SK-N-SH (cell line): ENCODE measurements around the gene TNN. TPM values are rescaled to one million over a fixed set of nuclear protein-coding genes. Genes with fewer than 3 reads are reported as not detected.
A peak's percentile ranks its signal among the peaks of the same experiment; 100 is the strongest.

Experiments used
- CTCF ChIA-PET: fragments of 300-600, 350-600 bp; formaldehyde crosslinking; extraction: SDS; loops from one replicate; lab custom pipeline; 2021; lab: Yijun Ruan, JAX
- POLR2A ChIA-PET: fragments of 350-600 bp; sonication (Branson Sonifier 250); formaldehyde crosslinking; extraction: SDS; loops from one replicate; lab custom pipeline; 2020; ENCODE audit warnings: antibody characterized with exemption, inconsistent platforms; lab: Yijun Ruan, JAX
- DNase-seq: peaks from one replicate; pipeline ENCODE4 v3.0.0; 2012
- H2AFZ ChIP-seq: fragments of 200-600 bp; sonication (generic); 2 replicates; pipeline ENCODE4 v1.8.1; 2016; ENCODE audit warnings: antibody characterized with exemption, mild to moderate bottlenecking, low read depth
- H3F3A ChIP-seq: fragments of 200-600 bp; sonication (generic); replicated peaks from 2 replicates; pipeline ENCODE3; 2016; ENCODE audit warnings: antibody characterized with exemption, mild to moderate bottlenecking; ENCODE audit not compliant: insufficient read depth
- H3K27ac ChIP-seq, 2 experiments: fragments of 200-500 bp in 1 of 2; fragments of 200-600 bp in 1 of 2; sonication (Bioruptor generic) in 1 of 2; sonication (generic), shearing (Covaris generic) in 1 of 2; 2 replicates each; pipeline versions ENCODE4 v1.5.1 to v1.6.1; 2014 to 2016; ENCODE audit warnings: low read depth in 2 of 2, inconsistent platforms in 1 of 2, low read length in 1 of 2, mild to moderate bottlenecking in 1 of 2, mixed read lengths in 1 of 2
- H3K27me3 ChIP-seq: fragments of 200-600 bp; sonication (generic), shearing (Covaris generic); 2 replicates; pipeline ENCODE4 v1.6.1; 2016; ENCODE audit warnings: mixed run types; ENCODE audit not compliant: insufficient read depth
- H3K36me3 ChIP-seq, 2 experiments: fragments of 200-500 bp in 1 of 2; fragments of 200-600 bp in 1 of 2; sonication (Bioruptor generic) in 1 of 2; sonication (generic) in 1 of 2; replicated peaks in 1 of 2; 2 replicates each; pipeline versions ENCODE3 to v1.5.1; 2014 to 2016; ENCODE audit warnings: low read length in 1 of 2, mild to moderate bottlenecking in 1 of 2; ENCODE audit not compliant: insufficient read depth in 2 of 2, control insufficient read depth in 1 of 2
- H3K4me1 ChIP-seq, 2 experiments: fragments of 200-500 bp in 1 of 2; fragments of 200-600 bp in 1 of 2; sonication (Bioruptor generic) in 1 of 2; sonication (generic), shearing (Covaris generic) in 1 of 2; 2 replicates each; pipeline versions ENCODE4 v1.5.1 to v1.6.1; 2014 to 2016; ENCODE audit warnings: low read depth in 1 of 2, low read length in 1 of 2, mixed run types in 1 of 2; ENCODE audit not compliant: insufficient read depth in 2 of 2, control insufficient read depth in 1 of 2
- H3K4me2 ChIP-seq: fragments of 200-600 bp; sonication (generic), shearing (Covaris generic); 2 replicates; pipeline ENCODE4 v1.6.1; 2017; ENCODE audit warnings: mixed run types
- H3K4me3 ChIP-seq, 2 experiments: fragments of 200-500 bp in 1 of 2; fragments of 200-600 bp in 1 of 2; sonication (Bioruptor generic) in 1 of 2; sonication (generic), shearing (Covaris generic) in 1 of 2; 2 replicates each; pipeline versions ENCODE4 v1.5.1 to v1.8.1; 2014 to 2016; ENCODE audit warnings: low read depth in 2 of 2, inconsistent platforms in 1 of 2, low read length in 1 of 2, mild to moderate bottlenecking in 1 of 2, mixed read lengths in 1 of 2, moderate library complexity in 1 of 2
- H3K79me2 ChIP-seq: fragments of 200-600 bp; sonication (generic); 2 replicates; pipeline ENCODE4 v1.8.1; 2017; ENCODE audit warnings: mild to moderate bottlenecking; ENCODE audit not compliant: insufficient read depth
- H3K9ac ChIP-seq: fragments of 200-600 bp; sonication (generic); 2 replicates; pipeline ENCODE4 v1.6.1; 2017; ENCODE audit warnings: mixed run types
- H3K9me2 ChIP-seq: fragments of 200-600 bp; sonication (generic); 2 replicates; pipeline ENCODE4 v1.6.1; 2017; ENCODE audit warnings: mixed run types
- H3K9me3 ChIP-seq: fragments of 200-600 bp; sonication (generic); 2 replicates; pipeline ENCODE4 v1.6.1; 2017; ENCODE audit warnings: mixed run types, mild to moderate bottlenecking, moderate library complexity
- H4K20me1 ChIP-seq: fragments of 200-600 bp; sonication (generic); 2 replicates; pipeline ENCODE4 v1.6.1; 2017; ENCODE audit warnings: mild to moderate bottlenecking, mixed run types; ENCODE audit not compliant: insufficient read depth
- CHD2 ChIP-seq: fragments of 150-350 bp; IDR thresholded peaks from 2 replicates; pipeline ENCODE4 v1.6.1; 2018; ENCODE audit warnings: low read length; ENCODE audit not compliant: partially characterized antibody
- ELF1 ChIP-seq: IDR thresholded peaks from 2 replicates; pipeline ENCODE4 v1.4.0; 2012
- EP300 ChIP-seq, 2 experiments: IDR thresholded peaks; 2 replicates each; pipeline versions ENCODE4 v1.4.0 to v1.6.1; 2012; ENCODE audit warnings: borderline replicate concordance in 1 of 2, low read depth in 1 of 2, low read length in 1 of 2
- EZH2phosphoT487 ChIP-seq: fragments of 200-600 bp; sonication (generic); IDR thresholded peaks from 2 replicates; pipeline ENCODE4 v1.6.1; 2017; ENCODE audit warnings: low read depth, mixed run types, mild to moderate bottlenecking, antibody characterized with exemption, moderate library complexity, borderline replicate concordance
- FOSL2 ChIP-seq: IDR thresholded peaks from 2 replicates; pipeline ENCODE4 v1.4.0; 2012; ENCODE audit warnings: low read depth, mild to moderate bottlenecking, moderate library complexity, borderline replicate concordance
- FOXJ3 ChIP-seq: sonication (generic); formaldehyde crosslinking; IDR thresholded peaks from 2 replicates; pipeline ENCODE4 v1.5.1; 2020; ENCODE audit warnings: mild to moderate bottlenecking, missing genetic modification reagents
- FOXM1 ChIP-seq: IDR thresholded peaks from 2 replicates; pipeline ENCODE4 v1.4.0; 2012; ENCODE audit warnings: low read depth, mild to moderate bottlenecking
- GATA2 ChIP-seq: sonication (generic); formaldehyde crosslinking; IDR thresholded peaks from 2 replicates; pipeline ENCODE4 v1.5.0; 2020; ENCODE audit warnings: mild to moderate bottlenecking, missing genetic modification reagents
- JUND ChIP-seq: IDR thresholded peaks from 2 replicates; pipeline ENCODE4 v1.4.0; 2012
- NFIC ChIP-seq: IDR thresholded peaks from 2 replicates; pipeline ENCODE4 v1.4.0; 2012; ENCODE audit warnings: borderline replicate concordance
- NRF1 ChIP-seq: IDR thresholded peaks from 2 replicates; pipeline ENCODE4 v1.6.1; 2012; ENCODE audit warnings: low read depth, mild to moderate bottlenecking, low read length
- RAD21 ChIP-seq: IDR thresholded peaks from 2 replicates; pipeline ENCODE4 v1.6.1; 2012; ENCODE audit warnings: mild to moderate bottlenecking, low read length
- RCOR1 ChIP-seq: fragments of 150-350 bp; IDR thresholded peaks from 2 replicates; pipeline ENCODE4 v1.6.1; 2017; ENCODE audit warnings: antibody characterized with exemption, low read length
- SIN3A ChIP-seq: IDR thresholded peaks from 2 replicates; pipeline ENCODE4 v1.6.1; 2012; ENCODE audit warnings: low read depth, mild to moderate bottlenecking, low read length, moderate library complexity, borderline replicate concordance
- TCF12 ChIP-seq: IDR thresholded peaks from 2 replicates; pipeline ENCODE4 v1.4.0; 2012
- YY1 ChIP-seq: IDR thresholded peaks from 2 replicates; pipeline ENCODE4 v1.4.0; 2012; ENCODE audit warnings: low read depth, mild to moderate bottlenecking
- WGBS: methylation state at CpG from one replicate; pipeline ENCODE4 v1.1.6; 2017; ENCODE audit warnings: low lambda C conversion rate; 5-methylcytosine and 5-hydroxymethylcytosine counted together
- polyA plus RNA-seq, 3 experiments: library from polyadenylated mRNA; depleted of rRNA; stranded (reverse); fragments of >200 nt; gene quantifications; 2 replicates each; pipeline ENCODE4 v1.2.3, GENCODE V29; 2012
- TF ChIP-seq, protein P1 (sequence below): IDR thresholded peaks from 2 replicates; pipeline ENCODE4 v1.4.0; 2012; ENCODE audit warnings: low read depth, borderline replicate concordance
- TF ChIP-seq, protein P2 (sequence below): fragments of 150-350 bp; IDR thresholded peaks from 2 replicates; pipeline ENCODE4 v1.6.1; 2016; ENCODE audit warnings: mild to moderate bottlenecking, low read depth, low read length

TNN gene
- polyA plus RNA-seq, 1 of the 3 experiments (the other 2 are of a cell fraction) = not detected

GRCh38 chr1:175088525-175088951 is 20.9 kb downstream of the TNN start:
- Histone ChIP-seq H3K9me3 (no peaks in the 10 kb centered on the region), H3K79me2 (no peaks in the 10 kb centered on the region)

GRCh38 chr1:175089136-175089718 is 21.6 kb downstream of the TNN start:
- no peak for DNase-seq
- no peaks in the 10 kb centered on the region for H3K79me2 ChIP-seq
- no peaks in the 10 kb centered on the region for H3F3A ChIP-seq
- WGBS = 32% methylated on average over 7 of the region's 7 CpGs
- POLR2A ChIA-PET = interaction anchor here (1.1 kb wide), 1 partner anchor 66 kb away, joined by 3 read pairs; the partner anchor contains the start of gene MRPS14
- TF ChIP-seq, protein P1, sequence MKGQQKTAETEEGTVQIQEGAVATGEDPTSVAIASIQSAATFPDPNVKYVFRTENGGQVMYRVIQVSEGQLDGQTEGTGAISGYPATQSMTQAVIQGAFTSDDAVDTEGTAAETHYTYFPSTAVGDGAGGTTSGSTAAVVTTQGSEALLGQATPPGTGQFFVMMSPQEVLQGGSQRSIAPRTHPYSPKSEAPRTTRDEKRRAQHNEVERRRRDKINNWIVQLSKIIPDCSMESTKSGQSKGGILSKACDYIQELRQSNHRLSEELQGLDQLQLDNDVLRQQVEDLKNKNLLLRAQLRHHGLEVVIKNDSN = no peak
- TF ChIP-seq YY1 (no peak), GATA2 (CRISPR knock-in tag) (no peak), RAD21 (no peak), SIN3A (no peak), NFIC (no peak), NRF1 (no peak), TCF12 (no peak), CHD2 (no peak), ELF1 (no peak), FOSL2 (no peak), JUND (no peak), EZH2phosphoT487 (no peak), EP300 (IDR thresholded peaks at IDR 0.05; ENCODE audit: borderline replicate concordance in 1 of 2, low read depth in 1 of 2, low read length in 1 of 2) (no peak)
- TF ChIP-seq, protein P2, sequence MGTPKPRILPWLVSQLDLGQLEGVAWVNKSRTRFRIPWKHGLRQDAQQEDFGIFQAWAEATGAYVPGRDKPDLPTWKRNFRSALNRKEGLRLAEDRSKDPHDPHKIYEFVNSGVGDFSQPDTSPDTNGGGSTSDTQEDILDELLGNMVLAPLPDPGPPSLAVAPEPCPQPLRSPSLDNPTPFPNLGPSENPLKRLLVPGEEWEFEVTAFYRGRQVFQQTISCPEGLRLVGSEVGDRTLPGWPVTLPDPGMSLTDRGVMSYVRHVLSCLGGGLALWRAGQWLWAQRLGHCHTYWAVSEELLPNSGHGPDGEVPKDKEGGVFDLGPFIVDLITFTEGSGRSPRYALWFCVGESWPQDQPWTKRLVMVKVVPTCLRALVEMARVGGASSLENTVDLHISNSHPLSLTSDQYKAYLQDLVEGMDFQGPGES = no peak
- H3K4me1 ChIP-seq = peaks cover 0 to 23% of the 10 kb centered on the region in 2 experiments; a peak in 2 of 4 replicates
- H3K27me3 ChIP-seq = no peaks in the 10 kb centered on the region; the same call in 1 of the 2 replicates
- H3K4me3 ChIP-seq = no peak overlapping the region
- H3K4me2 ChIP-seq = no peak overlapping the region
- no peak overlapping the region for H2AFZ ChIP-seq
- peak overlapping the region in 1 of 2 experiments; percentile 71; a peak in 2 of 4 replicates for H3K27ac ChIP-seq
- H3K9me3 ChIP-seq = no peaks in the 10 kb centered on the region
- no peaks in the 10 kb centered on the region for H4K20me1 ChIP-seq
- CTCF ChIA-PET = interaction anchor here (0.9 to 6.8 kb wide), 7 partner anchors 8 to 63 kb away, joined by 3 to 32 read pairs (median 5); no protein-coding TSS in a partner anchor
- H3K36me3 ChIP-seq = no peaks in the 10 kb centered on the region
- no peaks in the 10 kb centered on the region for H3K9me2 ChIP-seq
- no peak overlapping the region for H3K9ac ChIP-seq

More at GRCh38 chr1:175088525-175088951, 20.9 kb downstream of the TNN start:
- CTCF ChIA-PET = interaction anchor here (1.3 to 6.8 kb wide), 5 partner anchors 11 to 59 kb away, joined by 3 to 32 read pairs (median 5); no protein-coding TSS in a partner anchor
- WGBS = 9% methylated on average over 3 of the region's 3 CpGs
- POLR2A ChIA-PET = interaction anchor here (1.1 kb wide), 1 partner anchor 65 kb away, joined by 3 read pairs; the partner anchor contains the start of gene MRPS14
- Histone ChIP-seq H3K4me2 (no peak overlapping the region), H2AFZ (no peak overlapping the region), H3K9ac (no peak overlapping the region), H3K4me3 (no peak overlapping the region), H3K9me2 (no peaks in the 10 kb centered on the region), H4K20me1 (no peaks in the 10 kb centered on the region)
- peak; percentile 83 for TF ChIP-seq GATA2 (CRISPR knock-in tag)
- no peak for TF ChIP-seq FOXM1
- peak in 1 of 2 experiments; percentile 86; a peak in 2 of 4 replicates for TF ChIP-seq EP300 (IDR thresholded peaks at IDR 0.05; ENCODE audit: borderline replicate concordance in 1 of 2, low read depth in 1 of 2, low read length in 1 of 2)
- TF ChIP-seq RAD21 = no peak
- no peak for TF ChIP-seq TCF12
- TF ChIP-seq FOXJ3 (CRISPR knock-in tag) = 0 out of 2 replicates have a peak, but pooled peaks have one; percentile 43
- TF ChIP-seq RCOR1 = peak; percentile 85; the same call in 1 of the 2 replicates
- TF ChIP-seq CHD2 = peak; percentile 82
- TF ChIP-seq, protein P1 = no peak
- TF ChIP-seq, all 33 proteins: peak for 5
- Histone ChIP-seq H3K4me1 (peaks cover 0 to 23% of the 10 kb centered on the region in 2 experiments; a peak in 2 of 4 replicates), H3K27me3 (no peaks in the 10 kb centered on the region; the same call in 1 of the 2 replicates), H3K36me3 (no peaks in the 10 kb centered on the region), H3K27ac (peak overlapping the region in 1 of 2 experiments; percentile 84; a peak in 2 of 4 replicates), H3F3A (no peaks in the 10 kb centered on the region)
- peak; percentile 75 for DNase-seq
